Endometrial microvascular endothelial cells (primary cell): ENCODE data around the gene KRR1. TPM values are rescaled to one million over a fixed set of nuclear protein-coding genes. Genes with fewer than 3 reads are reported as not detected.
"Not testable (repeated sequence)": the region's sequence is repeated elsewhere in the genome, so short reads cannot be mapped to it uniquely, and the experiment has no call there.

ENCODE experiments used
- in situ Hi-C: cut with HindIII; loops from 2 replicates; pipeline ENCODE4 v1.10.0; 2017; ENCODE audit warnings: low sequenced_read_pairs, low pct_unique_long_range_greater_than_20kb; ENCODE audit errors: inconsistent ontology term
- total RNA-seq: library from RNA; depleted of rRNA; stranded (reverse); fragments of >200 nt; gene quantifications from one replicate; pipeline ENCODE4 v1.2.3, GENCODE V29; 2015; ENCODE audit errors: inconsistent ontology term

Gene KRR1
- total RNA-seq, 1 donor from 2014 or later, result 72.2 TPM

- in situ Hi-C loops, result no loop called here
Observed at GRCh38 chr12:75528692-75529091, 17.3 kb upstream of the KRR1 start.

- in situ Hi-C loops, result no loop called here
Observed at GRCh38 chr12:75528272-75528671, 16.9 kb upstream of the KRR1 start.

- in situ Hi-C loops, result no loop called here
Observed at GRCh38 chr12:75526655-75527511, 15.5 kb upstream of the KRR1 start.

- in situ Hi-C loops, result no loop called here
Observed at GRCh38 chr12:75525263-75525662, 13.9 kb upstream of the KRR1 start.

- in situ Hi-C loops, result not testable (repeated sequence)
Observed at GRCh38 chr12:75522124-75522523, 10.7 kb upstream of the KRR1 start.

- in situ Hi-C loops, result not testable (repeated sequence)
Observed at GRCh38 chr12:75521224-75521623, 9.8 kb upstream of the KRR1 start.

- in situ Hi-C loops, result no loop called here
Observed at GRCh38 chr12:75509621-75510020, 1.8 kb downstream of the KRR1 start.

GRCh38 chr12:75508159-75508558 is 3.2 kb downstream of the KRR1 start:
- in situ Hi-C loops, result no loop called here

- in situ Hi-C loops, result no loop called here
Observed at GRCh38 chr12:75507086-75507485, 4.3 kb downstream of the KRR1 start.

GRCh38 chr12:75505706-75506312 is 5.6 kb downstream of the KRR1 start:
- in situ Hi-C loops, result no loop called here

GRCh38 chr12:75503866-75504265 is 7.5 kb downstream of the KRR1 start:
- in situ Hi-C loops, result no loop called here

- in situ Hi-C loops, result no loop called here
Observed at GRCh38 chr12:75503459-75503858, 8.0 kb downstream of the KRR1 start.

GRCh38 chr12:75491169-75491568 is 20.2 kb downstream of the KRR1 start:
- in situ Hi-C loops, result no loop called here

- in situ Hi-C loops, result no loop called here
Observed at GRCh38 chr12:75489613-75490210, 21.7 kb downstream of the KRR1 start.

- in situ Hi-C loops, result no loop called here
Observed at GRCh38 chr12:75489187-75489586, 22.2 kb downstream of the KRR1 start.

GRCh38 chr12:75488553-75488952 is 22.9 kb downstream of the KRR1 start:
- in situ Hi-C loops, result no loop called here

GRCh38 chr12:75487308-75487707 is 24.1 kb downstream of the KRR1 start:
- in situ Hi-C loops, result no loop called here

GRCh38 chr12:75484450-75484849 is 27.0 kb downstream of the KRR1 start:
- in situ Hi-C loops, result not testable (repeated sequence)

GRCh38 chr12:75483431-75483830 is 28.0 kb downstream of the KRR1 start:
- in situ Hi-C loops, result no loop called here

GRCh38 chr12:75482646-75483045 is 28.8 kb downstream of the KRR1 start:
- in situ Hi-C loops, result no loop called here
